CD4-positive, alpha-beta T cell treated with Interleukin-21 for 1 hour (primary cell): Measurements from ENCODE around the gene MAGEC1.
"Not testable (repeated sequence)": the region's sequence is repeated elsewhere in the genome, so short reads cannot be mapped to it uniquely, and the experiment has no call there.

ENCODE experiments used
- DNase-seq: peaks from one replicate; pipeline ENCODE4 v3.0.0-alpha.2; 2020

MAGEC1 gene, protein sequence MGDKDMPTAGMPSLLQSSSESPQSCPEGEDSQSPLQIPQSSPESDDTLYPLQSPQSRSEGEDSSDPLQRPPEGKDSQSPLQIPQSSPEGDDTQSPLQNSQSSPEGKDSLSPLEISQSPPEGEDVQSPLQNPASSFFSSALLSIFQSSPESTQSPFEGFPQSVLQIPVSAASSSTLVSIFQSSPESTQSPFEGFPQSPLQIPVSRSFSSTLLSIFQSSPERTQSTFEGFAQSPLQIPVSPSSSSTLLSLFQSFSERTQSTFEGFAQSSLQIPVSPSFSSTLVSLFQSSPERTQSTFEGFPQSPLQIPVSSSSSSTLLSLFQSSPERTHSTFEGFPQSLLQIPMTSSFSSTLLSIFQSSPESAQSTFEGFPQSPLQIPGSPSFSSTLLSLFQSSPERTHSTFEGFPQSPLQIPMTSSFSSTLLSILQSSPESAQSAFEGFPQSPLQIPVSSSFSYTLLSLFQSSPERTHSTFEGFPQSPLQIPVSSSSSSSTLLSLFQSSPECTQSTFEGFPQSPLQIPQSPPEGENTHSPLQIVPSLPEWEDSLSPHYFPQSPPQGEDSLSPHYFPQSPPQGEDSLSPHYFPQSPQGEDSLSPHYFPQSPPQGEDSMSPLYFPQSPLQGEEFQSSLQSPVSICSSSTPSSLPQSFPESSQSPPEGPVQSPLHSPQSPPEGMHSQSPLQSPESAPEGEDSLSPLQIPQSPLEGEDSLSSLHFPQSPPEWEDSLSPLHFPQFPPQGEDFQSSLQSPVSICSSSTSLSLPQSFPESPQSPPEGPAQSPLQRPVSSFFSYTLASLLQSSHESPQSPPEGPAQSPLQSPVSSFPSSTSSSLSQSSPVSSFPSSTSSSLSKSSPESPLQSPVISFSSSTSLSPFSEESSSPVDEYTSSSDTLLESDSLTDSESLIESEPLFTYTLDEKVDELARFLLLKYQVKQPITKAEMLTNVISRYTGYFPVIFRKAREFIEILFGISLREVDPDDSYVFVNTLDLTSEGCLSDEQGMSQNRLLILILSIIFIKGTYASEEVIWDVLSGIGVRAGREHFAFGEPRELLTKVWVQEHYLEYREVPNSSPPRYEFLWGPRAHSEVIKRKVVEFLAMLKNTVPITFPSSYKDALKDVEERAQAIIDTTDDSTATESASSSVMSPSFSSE

DNA sequence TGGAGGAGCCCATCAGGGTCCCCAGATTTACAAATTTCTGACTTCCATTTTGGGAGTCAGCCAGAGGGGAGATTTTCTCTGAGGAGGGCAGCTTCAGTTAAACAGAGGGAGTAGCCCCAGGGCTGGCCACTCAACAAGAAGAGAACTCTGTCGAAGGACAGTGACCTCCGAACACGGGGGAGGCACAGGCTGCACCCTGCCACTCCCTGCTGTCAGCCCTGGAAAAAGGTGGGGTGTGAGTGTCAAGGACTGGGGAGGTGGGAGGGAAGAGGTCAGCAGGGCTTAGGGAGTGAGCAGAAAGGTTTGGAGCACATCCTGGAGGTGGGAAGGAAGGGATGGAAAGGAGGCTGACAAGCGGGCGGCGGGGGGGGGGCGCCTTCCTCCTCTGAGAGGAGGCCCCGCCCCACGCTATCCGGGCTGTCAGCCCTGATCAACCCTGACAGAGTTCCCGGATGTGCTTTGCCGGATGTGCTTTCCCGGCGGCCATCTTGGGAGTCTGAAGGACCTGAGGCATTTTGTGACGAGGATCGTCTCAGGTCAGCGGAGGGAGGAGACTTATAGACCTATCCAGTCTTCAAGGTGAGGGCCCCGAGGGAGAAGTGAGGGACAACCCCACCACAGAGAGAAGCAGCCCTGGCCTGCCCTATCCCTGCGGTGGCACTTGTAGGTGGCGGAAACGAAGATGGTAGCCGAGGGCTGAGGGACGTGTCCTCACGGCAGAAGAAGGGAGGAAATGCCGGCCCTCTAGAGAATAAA, at the start of gene MAGEC1:
Gene MAGEC1 (plus strand): TSS at position 495 of the 756 bp plus-strand sequence. CDS start 1,179 bp downstream, outside the sequence.
- DNase-seq: no peak

DNA sequence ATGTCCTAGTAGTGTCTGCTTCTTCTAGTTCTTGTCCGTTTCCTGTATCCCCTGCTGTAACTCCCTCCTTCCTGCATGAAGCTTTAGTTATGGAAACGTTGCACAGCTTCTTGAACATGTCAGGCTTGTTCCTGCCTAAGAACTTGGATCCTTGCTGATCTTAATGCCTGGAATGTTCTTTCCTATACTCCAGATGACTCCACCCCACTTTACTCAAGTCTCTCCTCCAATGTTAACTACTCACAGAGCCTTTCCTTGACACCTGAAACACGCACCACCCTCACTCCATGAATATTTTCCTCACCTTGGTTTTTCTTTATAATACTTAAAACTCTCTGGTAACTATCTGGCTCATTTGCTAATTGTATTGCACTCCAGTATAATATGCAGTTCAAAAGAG, 46.2 kb upstream of the MAGEC1 start:
- no peak for DNase-seq

DNA sequence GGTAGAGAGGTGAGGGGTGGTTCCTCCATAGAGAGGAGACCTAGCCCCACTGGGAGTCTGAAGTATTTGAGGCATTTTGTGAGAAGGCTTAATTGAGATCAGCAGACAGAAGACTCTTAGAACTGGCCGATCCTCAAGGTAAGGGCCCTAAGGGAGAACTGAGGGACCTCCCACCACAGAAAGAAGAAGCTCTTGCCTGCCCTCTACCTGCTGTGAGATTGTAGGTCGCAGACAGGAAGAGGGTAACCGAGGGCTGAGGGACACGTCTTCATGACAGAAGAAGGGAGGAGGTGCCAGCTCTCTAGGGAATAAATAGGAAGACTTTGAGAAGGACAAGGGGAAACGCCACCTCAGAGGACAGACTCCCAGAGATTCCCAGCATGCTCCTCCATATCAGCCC, 24.1 kb upstream of the MAGEC1 start:
- DNase-seq: no peak

DNA sequence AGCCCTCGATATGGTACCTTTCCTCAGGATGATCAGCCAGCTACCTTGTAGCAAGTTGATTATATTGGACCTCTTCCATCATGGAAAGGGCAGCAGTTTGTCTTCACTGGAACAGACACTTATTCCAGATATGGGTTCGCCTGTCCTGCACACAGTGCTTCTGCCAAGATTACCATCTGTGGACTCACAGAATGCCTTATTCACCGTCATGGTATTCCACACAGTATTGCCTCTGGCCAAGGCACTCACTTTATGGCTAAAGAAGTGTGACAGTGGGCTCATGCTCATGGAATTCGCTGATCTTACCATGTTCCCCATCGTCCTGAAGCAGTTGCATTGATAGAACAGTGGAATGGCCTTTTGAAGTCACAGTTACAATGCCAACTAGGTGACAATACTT, 14.9 kb upstream of the MAGEC1 start:
- not testable (repeated sequence) for DNase-seq

DNA sequence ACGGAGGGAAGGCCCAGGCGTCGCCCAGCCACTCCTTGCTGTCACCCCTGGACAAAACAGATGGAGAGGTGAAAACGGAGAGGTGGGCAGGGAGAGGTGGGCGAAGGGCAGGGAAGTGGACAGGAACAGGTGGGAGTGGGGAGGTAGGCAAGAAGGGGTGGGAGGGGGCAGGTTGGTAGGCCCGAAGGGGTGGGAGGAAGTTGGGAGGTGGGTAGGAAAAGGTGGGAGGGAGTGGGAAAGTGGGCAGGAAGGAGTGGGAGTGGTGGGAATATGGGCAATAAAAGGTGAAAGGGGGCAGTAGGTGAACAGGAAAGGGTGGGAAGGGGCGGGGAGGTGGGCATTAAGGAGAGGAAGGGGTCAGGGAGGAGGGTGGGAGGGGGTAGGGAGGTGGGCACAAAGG, 9.0 kb upstream of the MAGEC1 start:
- DNase-seq: no peak

DNA sequence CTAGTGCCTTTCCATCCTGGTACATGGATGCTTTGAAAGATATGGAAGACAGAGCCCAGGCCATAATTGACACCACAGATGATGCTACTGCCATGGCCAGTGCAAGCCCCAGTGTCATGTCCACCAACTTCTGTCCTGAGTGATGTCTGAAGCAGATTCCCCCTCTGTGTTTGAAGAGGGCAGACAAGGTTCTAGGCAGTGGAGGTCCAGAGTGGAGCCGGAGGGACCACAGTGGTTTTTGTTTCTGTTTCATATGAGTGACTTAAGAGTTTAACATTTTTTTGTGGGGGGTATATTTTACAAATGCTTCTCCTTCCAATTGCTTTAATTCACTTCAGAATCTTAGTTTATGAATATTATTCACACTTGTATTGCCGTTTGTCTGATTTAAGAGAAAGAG, 6.0 kb upstream of the MAGEC1 start:
- DNase-seq: no peak

DNA sequence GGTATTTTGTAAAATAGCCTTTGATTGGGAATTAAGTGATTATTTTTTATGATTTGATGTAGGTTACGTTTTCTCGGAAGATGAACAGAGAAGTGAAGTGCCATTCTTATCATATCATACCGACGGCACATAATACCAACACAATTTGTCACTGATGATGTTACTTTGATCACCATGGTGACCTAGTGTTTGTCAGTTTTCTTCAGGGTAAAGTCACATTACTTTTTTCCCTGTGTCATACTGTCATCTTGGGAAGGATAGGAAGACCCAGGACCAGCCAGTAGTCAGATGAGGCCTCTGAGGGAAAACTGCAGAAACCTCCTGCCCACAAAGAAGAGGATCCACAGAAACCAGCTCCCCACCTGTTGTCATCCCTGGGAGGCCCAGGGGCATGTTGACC, 1.3 kb upstream of the MAGEC1 start:
- DNase-seq: no peak

DNA sequence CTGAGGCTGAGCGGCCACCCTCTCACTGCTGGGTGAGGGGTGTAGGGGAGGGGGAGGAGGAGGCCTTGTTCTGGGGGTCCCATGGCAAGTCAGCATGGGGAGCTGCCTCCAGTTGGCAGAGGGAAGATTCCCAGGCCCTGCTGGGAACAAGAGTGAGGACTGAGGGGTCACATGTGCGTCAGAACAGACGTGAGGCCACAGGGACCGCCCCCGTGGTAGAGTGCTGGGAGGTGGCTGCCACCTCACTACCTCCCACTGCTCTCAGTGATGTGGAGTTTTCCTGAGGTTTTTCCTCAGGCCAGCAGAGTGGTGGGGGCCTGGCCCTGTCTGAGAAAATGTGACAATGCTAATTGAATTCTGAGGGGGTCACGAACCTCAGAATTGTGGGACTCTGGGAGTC, 568 bp downstream of the MAGEC1 start:
- no peak for DNase-seq

DNA sequence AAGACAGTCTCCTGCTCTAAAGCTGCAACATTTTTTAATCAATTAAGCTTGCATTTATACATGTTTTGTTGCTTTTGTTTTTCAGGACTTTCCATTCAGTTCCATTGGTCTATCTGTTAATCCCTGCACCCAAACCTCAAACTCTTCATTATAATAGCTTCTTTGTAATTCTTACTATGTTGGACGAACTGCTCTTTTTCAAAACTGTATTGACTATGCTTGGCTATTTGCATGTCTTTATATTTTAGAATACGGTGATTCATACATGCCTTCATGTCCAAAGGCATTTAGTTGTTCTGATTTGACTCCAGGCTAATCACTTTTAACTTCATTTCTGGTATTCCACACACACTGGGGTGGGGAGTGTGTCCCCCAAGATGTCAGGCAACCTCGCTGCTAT, 14.1 kb downstream of the MAGEC1 start:
- DNase-seq: no peak

DNA sequence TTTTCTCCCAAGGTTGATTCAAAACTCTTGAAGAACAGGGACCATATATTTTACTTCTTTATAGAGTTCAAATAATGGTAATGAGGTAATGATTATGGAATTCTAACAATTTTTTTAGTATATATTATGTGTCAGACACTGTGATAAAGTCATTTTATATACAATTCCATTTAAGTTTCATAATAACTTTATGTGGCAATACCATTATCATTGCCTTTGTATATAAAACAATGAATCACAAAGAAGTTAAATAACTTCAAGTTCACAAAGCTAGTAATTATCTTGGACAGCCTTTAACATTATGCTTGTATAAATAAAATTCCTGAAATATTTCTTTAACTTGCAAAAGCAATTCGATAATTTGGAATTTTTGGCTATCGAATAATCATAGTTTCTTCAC, 20.6 kb downstream of the MAGEC1 start:
- DNase-seq: no peak

DNA sequence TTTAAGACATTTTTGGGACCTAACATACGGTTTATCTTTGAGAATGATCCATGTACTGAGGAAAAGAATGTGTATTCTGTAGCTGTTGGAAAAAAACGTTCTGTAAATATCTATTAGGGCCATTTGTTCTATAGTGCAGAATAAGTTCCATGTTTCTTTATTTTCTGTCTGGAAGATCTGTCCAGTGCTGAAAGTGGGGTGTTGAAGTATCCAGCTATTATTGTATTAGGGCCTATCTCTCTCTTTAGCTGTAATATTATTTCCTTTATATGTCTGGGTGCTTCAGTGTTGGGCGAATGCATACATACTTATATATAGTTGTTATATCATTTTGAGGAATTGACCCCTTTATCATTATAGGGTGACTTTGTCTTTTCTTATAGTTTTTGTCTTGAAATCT, 24.7 kb downstream of the MAGEC1 start:
- no peak for DNase-seq

DNA sequence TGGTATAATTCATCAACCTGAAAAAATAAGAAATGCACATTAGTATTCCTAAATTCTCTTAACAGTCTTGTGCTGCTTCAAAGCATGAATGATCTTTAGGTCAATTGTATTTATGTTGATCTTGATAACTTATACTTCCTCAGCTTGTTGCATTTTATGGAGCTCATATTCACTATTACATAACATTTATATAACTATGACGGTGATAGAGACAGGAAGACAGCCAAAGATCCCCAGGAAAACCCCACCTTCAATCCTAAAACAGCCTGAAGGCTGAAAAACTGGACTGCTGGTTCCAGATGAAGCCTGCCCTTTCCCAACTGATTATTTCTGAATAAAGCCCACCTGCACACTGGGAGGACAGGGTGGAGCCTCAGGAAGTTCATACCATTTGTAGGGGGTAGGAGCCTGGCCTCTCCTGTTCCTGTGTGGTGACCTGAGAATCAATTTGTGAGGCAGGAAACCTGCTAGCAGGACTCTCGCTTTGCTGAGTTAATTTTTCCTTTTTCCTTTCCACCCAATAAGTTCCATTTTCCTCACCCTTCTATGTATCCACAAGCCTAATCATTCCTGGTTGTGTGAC, 30.5 kb downstream of the MAGEC1 start:
- no peak for DNase-seq

DNA sequence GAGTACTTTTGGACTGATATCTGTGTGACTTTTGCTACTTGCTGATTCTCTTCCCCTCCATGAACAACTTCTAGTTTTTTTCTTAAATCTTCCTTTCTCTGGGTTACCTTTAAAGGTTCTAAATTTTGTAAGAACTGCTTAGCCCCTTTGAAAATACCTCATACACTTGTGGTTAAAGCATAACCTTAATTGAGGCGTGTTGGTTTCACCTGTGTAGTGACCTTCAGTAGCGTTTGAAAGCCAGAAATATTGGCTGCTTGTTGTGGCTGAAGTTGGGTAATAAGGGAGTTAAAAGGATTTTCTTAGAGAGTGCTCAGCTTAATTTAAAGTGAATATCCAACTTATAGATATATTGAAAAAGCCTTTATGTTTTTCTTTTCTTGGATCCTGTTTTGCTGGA, 32.0 kb downstream of the MAGEC1 start:
- no peak for DNase-seq

DNA sequence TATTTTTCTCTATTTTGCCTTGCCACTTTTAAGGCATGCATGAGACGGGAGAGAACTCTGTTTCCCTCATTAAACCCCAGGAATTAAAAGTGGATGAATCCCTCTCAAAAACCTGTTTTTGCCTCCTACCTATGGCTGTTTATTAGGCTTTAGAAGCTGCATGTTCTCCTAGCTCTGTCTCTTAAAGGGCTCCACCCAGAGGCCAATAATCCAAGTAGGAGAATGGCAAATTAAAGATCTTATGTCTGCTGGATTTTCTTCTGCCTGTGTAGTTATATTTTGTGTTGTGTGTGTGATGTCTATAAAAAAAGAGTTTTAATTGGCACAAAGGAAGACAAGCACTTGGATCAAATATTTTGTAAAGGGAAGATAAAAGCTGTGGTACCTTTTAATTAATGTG, 32.4 kb downstream of the MAGEC1 start:
- no peak for DNase-seq

DNA sequence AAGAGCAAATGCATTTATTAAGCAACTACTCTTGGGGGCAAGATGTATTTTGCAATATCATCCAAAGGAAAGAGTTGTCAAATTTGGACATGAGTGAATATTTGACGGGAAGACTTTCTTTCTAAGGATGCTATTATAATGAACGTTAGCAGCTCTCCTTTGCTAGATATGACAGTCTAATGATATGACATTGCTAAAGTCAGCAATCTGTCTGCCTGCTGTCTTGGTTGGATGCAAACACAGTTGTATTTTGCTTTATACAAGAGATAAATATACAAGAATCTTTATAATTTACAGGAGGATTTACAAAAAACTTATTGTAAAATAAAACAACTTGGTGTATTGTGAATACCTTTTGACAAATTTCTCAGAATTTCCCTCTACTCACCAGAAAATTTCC, 37.5 kb downstream of the MAGEC1 start:
- DNase-seq: no peak

DNA sequence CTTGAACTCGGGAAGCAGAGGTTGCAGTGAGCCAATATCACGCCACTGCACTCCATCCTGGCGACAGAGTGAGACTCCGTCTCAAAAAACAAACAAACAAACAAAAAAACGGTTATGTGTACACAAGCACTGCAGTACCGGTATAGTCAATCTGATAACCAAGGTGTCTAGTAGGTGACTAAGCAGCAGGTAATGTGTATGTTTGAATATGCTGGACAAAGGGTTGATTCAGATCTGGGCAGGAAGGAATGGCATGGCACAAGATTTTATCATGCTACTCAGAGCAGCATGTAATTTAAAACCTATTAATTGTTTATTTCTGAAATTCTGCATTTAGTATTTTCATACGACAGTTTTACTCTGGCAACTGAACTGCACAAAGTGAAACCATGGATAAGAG, 41.7 kb downstream of the MAGEC1 start:
- no peak for DNase-seq

DNA sequence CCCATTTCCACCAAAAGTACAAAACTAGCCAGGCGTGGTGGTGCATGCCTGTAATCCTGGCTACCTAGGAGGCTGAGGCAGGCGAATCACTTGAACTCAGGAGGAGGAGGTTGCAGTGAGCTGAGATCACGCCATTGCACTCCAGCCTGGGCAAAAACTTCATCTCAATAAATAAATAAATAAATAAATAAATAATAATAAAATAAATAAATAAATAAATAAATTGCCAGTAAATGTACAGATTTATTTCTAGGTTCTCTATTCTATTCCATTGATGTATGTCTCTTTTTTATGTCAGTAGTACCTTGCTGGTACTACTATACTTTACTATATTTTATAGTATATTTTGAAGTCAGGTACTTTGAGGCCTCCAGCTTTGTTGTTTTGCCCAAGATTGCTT, 43.7 kb downstream of the MAGEC1 start:
- no peak for DNase-seq

DNA sequence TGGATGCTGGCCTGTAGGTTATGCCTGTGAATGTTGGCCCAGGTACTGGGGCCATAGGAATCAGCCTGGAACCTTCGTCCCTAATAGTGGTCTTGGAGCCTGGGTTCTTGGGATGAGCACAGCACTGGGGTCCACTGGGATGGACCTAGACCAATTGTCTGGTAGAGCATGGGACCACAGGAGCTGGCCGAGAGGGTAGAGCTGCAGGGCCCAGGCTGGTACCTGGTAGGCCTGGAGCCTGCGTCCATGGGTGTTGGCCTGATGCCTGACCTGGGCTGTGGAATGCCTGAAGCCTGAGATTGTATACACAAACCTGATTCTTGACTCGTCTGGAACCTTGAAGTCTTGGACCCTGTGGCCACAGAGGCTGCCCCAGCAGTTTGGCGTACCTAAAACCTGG, 48.9 kb downstream of the MAGEC1 start:
- DNase-seq: no peak

DNA sequence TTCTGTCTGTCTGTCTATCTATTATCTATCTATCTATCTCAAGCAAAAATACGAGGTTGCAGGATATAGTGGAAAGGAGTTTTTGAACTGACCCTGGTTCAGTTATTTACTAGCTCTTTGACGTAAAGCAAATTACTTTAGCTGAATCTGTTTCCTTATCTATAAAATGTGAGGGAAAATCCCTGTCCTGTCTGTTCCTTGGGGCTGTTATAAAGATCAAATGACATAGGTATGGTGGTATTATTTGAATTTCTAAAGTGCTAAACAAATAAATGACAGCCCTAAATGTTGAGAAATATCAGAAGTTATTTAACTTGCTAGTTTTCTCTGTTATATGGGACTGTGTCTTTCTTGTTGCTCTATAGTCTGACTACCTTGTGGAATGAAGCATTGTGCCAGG, 55.0 kb downstream of the MAGEC1 start:
- no peak for DNase-seq
